K562 (cell line): ENCODE data around the gene CSMD2. TPM values are rescaled to one million over a fixed set of nuclear protein-coding genes. Genes with fewer than 3 reads are reported as not detected.

ENCODE experiments used
- BACH1 ChIP-seq: fragments of 200-800 bp; sonication (Bioruptor generic); IDR thresholded peaks from 2 replicates; pipeline ENCODE4 v1.6.1; 2016; ENCODE audit warnings: missing genetic modification characterization, missing compliant biosample characterization
- KDM1A ChIP-seq, 2 experiments: fragments of 450-650 bp; IDR thresholded peaks; 2 replicates each; pipeline ENCODE4 v1.6.1; 2016; ENCODE audit warnings: mild to moderate bottlenecking in 2 of 2
- SMARCE1 ChIP-seq: fragments of 450-650 bp; IDR thresholded peaks from 2 replicates; pipeline ENCODE4 v1.7.1; 2016; ENCODE audit warnings: mild to moderate bottlenecking
- SP2 ChIP-seq: IDR thresholded peaks from 2 replicates; pipeline ENCODE4 v1.6.1; 2011; ENCODE audit warnings: mild to moderate bottlenecking, low read depth, low read length, moderate library complexity; ENCODE audit not compliant: poor library complexity, severe bottlenecking; ENCODE audit errors: extremely low read depth
- SREBF1 ChIP-seq: fragments of 150-350 bp; IDR thresholded peaks from 2 replicates; pipeline ENCODE4 v1.6.1; 2014; ENCODE audit warnings: antibody characterized with exemption, low read depth, low read length, borderline replicate concordance
- ZKSCAN1 ChIP-seq: fragments of 150-350 bp; IDR thresholded peaks from 2 replicates; pipeline ENCODE4 v1.6.1; 2016; ENCODE audit warnings: low read depth, low read length
- ZNF512 ChIP-seq: IDR thresholded peaks from 2 replicates; pipeline ENCODE4 v1.6.1; 2016; ENCODE audit warnings: missing genetic modification characterization, missing compliant biosample characterization
- polyA plus RNA-seq, 8 experiments: library from polyadenylated mRNA; depleted of rRNA in 4 of 8; stranded (reverse) in 5 of 8; unstranded in 3 of 8; fragments of >200 nt; fragmentation: Nextera tagmentation in 2 of 8; fragmentation: Illumina TruSeq in 1 of 8; extraction: Ambion mirVana in 2 of 8; extraction: Trizol in 1 of 8; gene quantifications; 2 replicates each; pipeline versions ENCODE4 v1.2.1 to v1.2.3, GENCODE V29; 2011 to 2014; ENCODE audit warnings: inconsistent platforms in 1 of 8, missing spikeins in 1 of 8
- total RNA-seq, 7 experiments: library from RNA; depleted of rRNA in 6 of 7; stranded (reverse); fragments of >200 nt in 6 of 7; fragmentation: Illumina TruSeq in 2 of 7; extraction: Trizol in 2 of 7; gene quantifications; 2 replicates each; pipeline versions ENCODE4 v1.2.1 to v1.2.3, GENCODE V29; 2011 to 2021; ENCODE audit warnings: low replicate concordance in 1 of 7
- TF ChIP-seq, protein P1 (sequence below): IDR thresholded peaks from 3 replicates; pipeline ENCODE4 v1.6.1; 2011; ENCODE audit warnings: borderline replicate concordance, mild to moderate bottlenecking, moderate library complexity; ENCODE audit not compliant: insufficient read length; ENCODE audit errors: extremely low read depth

CSMD2 gene
- total and polyA plus RNA-seq, 9 of the 15 experiments (the other 6 are each of a cell fraction or from before 2014, with no cell fraction given): not detected

DNA sequence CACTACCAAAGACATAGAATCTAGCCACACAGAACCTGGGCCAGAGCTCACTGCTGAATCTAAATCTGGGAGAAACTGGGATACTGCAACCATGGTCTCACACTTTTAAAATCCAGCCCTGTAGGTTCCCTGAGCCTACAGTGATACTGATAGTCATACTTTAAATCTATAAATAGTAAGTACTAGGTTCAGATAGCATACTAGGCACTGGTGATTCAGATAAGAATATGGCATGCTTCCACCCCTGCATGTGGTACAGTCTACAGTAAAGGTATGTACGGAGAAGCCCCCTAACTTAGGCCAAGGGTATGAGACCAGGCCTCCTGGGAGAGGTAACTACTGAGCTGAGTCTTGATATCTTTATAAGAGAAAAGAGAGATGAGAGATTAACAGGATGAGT, 494.5 kb downstream of the CSMD2 start (continued):
- no peak for TF ChIP-seq SMARCE1
- TF ChIP-seq SREBF1: no peak
- TF ChIP-seq ZNF512 (tag): no peak
- TF ChIP-seq, protein P1, sequence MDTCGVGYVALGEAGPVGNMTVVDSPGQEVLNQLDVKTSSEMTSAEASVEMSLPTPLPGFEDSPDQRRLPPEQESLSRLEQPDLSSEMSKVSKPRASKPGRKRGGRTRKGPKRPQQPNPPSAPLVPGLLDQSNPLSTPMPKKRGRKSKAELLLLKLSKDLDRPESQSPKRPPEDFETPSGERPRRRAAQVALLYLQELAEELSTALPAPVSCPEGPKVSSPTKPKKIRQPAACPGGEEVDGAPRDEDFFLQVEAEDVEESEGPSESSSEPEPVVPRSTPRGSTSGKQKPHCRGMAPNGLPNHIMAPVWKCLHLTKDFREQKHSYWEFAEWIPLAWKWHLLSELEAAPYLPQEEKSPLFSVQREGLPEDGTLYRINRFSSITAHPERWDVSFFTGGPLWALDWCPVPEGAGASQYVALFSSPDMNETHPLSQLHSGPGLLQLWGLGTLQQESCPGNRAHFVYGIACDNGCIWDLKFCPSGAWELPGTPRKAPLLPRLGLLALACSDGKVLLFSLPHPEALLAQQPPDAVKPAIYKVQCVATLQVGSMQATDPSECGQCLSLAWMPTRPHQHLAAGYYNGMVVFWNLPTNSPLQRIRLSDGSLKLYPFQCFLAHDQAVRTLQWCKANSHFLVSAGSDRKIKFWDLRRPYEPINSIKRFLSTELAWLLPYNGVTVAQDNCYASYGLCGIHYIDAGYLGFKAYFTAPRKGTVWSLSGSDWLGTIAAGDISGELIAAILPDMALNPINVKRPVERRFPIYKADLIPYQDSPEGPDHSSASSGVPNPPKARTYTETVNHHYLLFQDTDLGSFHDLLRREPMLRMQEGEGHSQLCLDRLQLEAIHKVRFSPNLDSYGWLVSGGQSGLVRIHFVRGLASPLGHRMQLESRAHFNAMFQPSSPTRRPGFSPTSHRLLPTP: no peak
- no peak for TF ChIP-seq BACH1 (tag)
- TF ChIP-seq SP2: no peak
- TF ChIP-seq KDM1A (IDR thresholded peaks at IDR 0.05): no peak
- no peak for TF ChIP-seq ZKSCAN1
- TF ChIP-seq, all 486 proteins: peak for 0
